DOHH2 (cell line): ENCODE results near the gene APMAP.

Experiments
- H3F3A ChIP-seq: fragments of 200-600 bp; sonication (generic), shearing (Covaris generic); 2 replicates; pipeline ENCODE4 v1.6.0; 2016; ENCODE audit warnings: antibody characterized with exemption, mild to moderate bottlenecking; ENCODE audit not compliant: control insufficient read depth, insufficient read depth
- H3K27ac ChIP-seq: fragments of 200-600 bp; sonication (generic); 2 replicates; pipeline ENCODE4 v1.5.1; 2014; ENCODE audit warnings: low read depth, mild to moderate bottlenecking, low read length, moderate library complexity
- H3K27me3 ChIP-seq: fragments of 200-600 bp; sonication (generic); 2 replicates; pipeline ENCODE4 v1.6.1; 2014; ENCODE audit warnings: mild to moderate bottlenecking, low read length, mixed read lengths; ENCODE audit not compliant: control insufficient read depth
- H3K36me3 ChIP-seq: fragments of 200-600 bp; sonication (generic); 2 replicates; pipeline ENCODE4 v1.6.1; 2014; ENCODE audit warnings: mild to moderate bottlenecking, low read length, moderate library complexity, mixed read lengths; ENCODE audit not compliant: control insufficient read depth
- H3K4me1 ChIP-seq: fragments of 200-600 bp; sonication (generic); 2 replicates; pipeline ENCODE4 v1.6.1; 2014; ENCODE audit warnings: mild to moderate bottlenecking, low read length, mixed read lengths; ENCODE audit not compliant: control insufficient read depth
- H3K4me2 ChIP-seq: fragments of 200-600 bp; sonication (generic); 2 replicates; pipeline ENCODE4 v1.6.0; 2014; ENCODE audit warnings: mild to moderate bottlenecking, low read length, moderate library complexity
- H3K4me3 ChIP-seq: fragments of 200-600 bp; sonication (generic); 2 replicates; pipeline ENCODE4 v1.5.1; 2014; ENCODE audit warnings: mild to moderate bottlenecking, low read length, mixed read lengths
- H3K79me2 ChIP-seq: fragments of 200-600 bp; sonication (generic); 2 replicates; pipeline ENCODE4 v1.6.1; 2014; ENCODE audit warnings: mild to moderate bottlenecking, low read length, mixed read lengths; ENCODE audit not compliant: control insufficient read depth
- H3K9me2 ChIP-seq: fragments of 200-600 bp; sonication (generic); replicated peaks from 2 replicates; pipeline ENCODE4 v1.6.1; 2014; ENCODE audit warnings: mild to moderate bottlenecking, low read length, mixed read lengths; ENCODE audit not compliant: control insufficient read depth
- H3K9me3 ChIP-seq: fragments of 200-600 bp; sonication (generic); 2 replicates; pipeline ENCODE4 v1.6.1; 2014; ENCODE audit warnings: antibody characterized with exemption, low read length, mixed read lengths; ENCODE audit not compliant: control insufficient read depth, insufficient read depth
- H4K20me1 ChIP-seq: fragments of 200-600 bp; sonication (generic); 2 replicates; pipeline ENCODE4 v1.6.0; 2014; ENCODE audit warnings: low read depth, mild to moderate bottlenecking, antibody characterized with exemption, low read length, moderate library complexity; ENCODE audit not compliant: control insufficient read depth, insufficient read depth
- CTCF ChIP-seq: fragments of 200-600 bp; sonication (generic); IDR thresholded peaks from one replicate; pipeline ENCODE4 v1.5.1; 2014; ENCODE audit warnings: antibody characterized with exemption, mild to moderate bottlenecking, low read depth, low read length; ENCODE audit not compliant: poor library complexity, severe bottlenecking
- EZH2phosphoT487 ChIP-seq: fragments of 200-600 bp; sonication (generic); IDR thresholded peaks from 2 replicates; pipeline ENCODE4 v1.6.1; 2017; ENCODE audit warnings: borderline replicate concordance, mild to moderate bottlenecking, antibody characterized with exemption, low read length, moderate library complexity, mixed read lengths

Gene APMAP

DNA sequence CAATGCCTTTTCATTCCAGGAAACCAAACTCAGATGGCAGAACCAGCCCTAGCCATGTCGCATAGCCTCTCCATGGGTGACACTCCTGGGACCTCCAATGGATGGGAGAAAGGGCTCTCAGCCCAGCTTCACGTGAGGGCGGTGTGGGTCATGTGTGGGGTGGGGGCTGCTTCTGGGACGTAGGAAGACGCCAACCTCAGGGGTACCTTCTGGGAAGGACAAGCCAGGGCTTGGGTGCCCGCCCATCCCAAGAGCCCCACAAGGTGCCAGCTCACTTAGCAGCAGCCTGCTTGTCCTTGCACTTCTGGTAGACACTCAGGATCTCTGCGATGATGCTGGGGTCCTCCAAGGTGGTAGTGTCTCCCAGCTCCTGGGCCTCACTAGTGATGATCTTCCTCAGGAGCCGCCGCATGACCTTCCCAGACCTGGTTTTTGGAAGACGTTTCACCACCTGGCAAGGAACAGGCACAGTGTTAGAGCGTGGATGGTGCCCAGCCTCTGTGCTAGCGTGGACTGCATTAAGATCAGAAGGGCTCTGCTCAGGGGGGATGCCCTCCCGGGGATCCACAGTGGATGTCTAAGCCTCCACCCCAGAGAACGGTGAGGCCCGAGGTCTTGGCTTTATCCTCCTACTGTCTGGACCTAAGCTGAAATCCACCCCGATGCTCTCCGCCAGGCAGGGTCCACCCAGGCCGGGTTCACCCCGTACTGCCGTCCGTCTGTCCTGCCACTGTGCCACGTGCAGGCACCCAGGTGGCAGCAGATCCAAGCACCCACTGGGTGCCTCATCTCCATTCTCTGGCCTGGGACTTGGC, 15.1 kb upstream of the APMAP start:
- Histone ChIP-seq H4K20me1 (no peaks in the 10 kb centered on the region), H3K79me2 (no peaks in the 10 kb centered on the region), H3K36me3 (no peaks in the 10 kb centered on the region), H3K27ac (no peak overlapping the region), H3K27me3 (peaks cover 5% of the 10 kb centered on the region), H3K9me3 (no peaks in the 10 kb centered on the region), H3K4me3 (no peak overlapping the region), H3F3A (no peaks in the 10 kb centered on the region), H3K9me2 (no peaks in the 10 kb centered on the region), H3K4me1 (no peaks in the 10 kb centered on the region), H3K4me2 (no peak overlapping the region)
- TF ChIP-seq CTCF (no peak), EZH2phosphoT487 (no peak)

- Histone ChIP-seq H3F3A (no peaks in the 10 kb centered on the region), H3K27me3 (peaks cover 8% of the 10 kb centered on the region), H3K79me2 (no peaks in the 10 kb centered on the region), H3K9me2 (no peaks in the 10 kb centered on the region), H4K20me1 (no peaks in the 10 kb centered on the region), H3K9me3 (no peaks in the 10 kb centered on the region), H3K27ac (no peak overlapping the region), H3K4me1 (no peaks in the 10 kb centered on the region), H3K4me2 (no peak overlapping the region), H3K4me3 (no peak overlapping the region), H3K36me3 (no peaks in the 10 kb centered on the region)
- TF ChIP-seq EZH2phosphoT487 (no peak), CTCF (no peak)
Observed at GRCh38 chr20:25006431-25007167, 14.0 kb upstream of the APMAP start.

DNA sequence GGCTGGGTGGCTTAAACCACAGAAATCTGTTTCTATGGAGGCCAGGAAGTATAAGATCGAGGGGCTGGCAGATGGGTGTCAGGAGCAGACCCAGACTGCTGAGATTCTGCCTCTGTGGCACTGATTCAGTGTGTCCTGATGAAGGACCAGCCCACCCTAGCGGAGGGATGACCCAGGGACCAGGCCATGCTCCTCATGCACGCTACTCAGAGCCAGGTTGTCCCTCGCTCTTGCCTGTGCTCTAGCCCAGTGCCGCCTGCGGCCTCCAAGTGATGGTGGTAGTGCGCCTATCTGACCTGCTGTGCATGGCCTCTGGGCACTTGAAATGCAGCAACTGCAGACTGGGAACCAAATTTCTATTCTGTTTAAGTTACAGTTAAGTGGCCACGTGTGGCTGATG, 13.1 kb upstream of the APMAP start:
- Histone ChIP-seq H3K4me1 (no peaks in the 10 kb centered on the region), H3K4me2 (no peak overlapping the region), H3K9me2 (no peaks in the 10 kb centered on the region), H3K79me2 (no peaks in the 10 kb centered on the region), H3F3A (no peaks in the 10 kb centered on the region), H3K27me3 (peaks cover 8% of the 10 kb centered on the region), H4K20me1 (no peaks in the 10 kb centered on the region), H3K36me3 (no peaks in the 10 kb centered on the region), H3K4me3 (no peak overlapping the region), H3K27ac (no peak overlapping the region), H3K9me3 (no peaks in the 10 kb centered on the region)
- TF ChIP-seq CTCF (no peak), EZH2phosphoT487 (no peak)
